ENCODE measurements around the gene ADCY7.

The ADCY7 gene

GRCh38 chr16:50351116-50351515 is 84.8 kb downstream of the ADCY7 start:
- no peak for DNase-seq

- DNase-seq = no peak
These were observed 85.6 kb downstream of the ADCY7 start for GRCh38 chr16:50351952-50352351.

GRCh38 chr16:50354082-50354481 is 87.7 kb downstream of the ADCY7 start:
- no peak for DNase-seq

GRCh38 chr16:50354629-50355456 is 88.5 kb downstream of the ADCY7 start:
- DNase-seq = peak; percentile 20

GRCh38 chr16:50359626-50360025 is 93.3 kb downstream of the ADCY7 start:
- no peak for DNase-seq

- no peak for DNase-seq
These were observed 93.9 kb downstream of the ADCY7 start for GRCh38 chr16:50360033-50360778.

GRCh38 chr16:50360779-50361178 is 94.4 kb downstream of the ADCY7 start:
- no peak for DNase-seq

GRCh38 chr16:50363656-50364055 is 97.3 kb downstream of the ADCY7 start:
- no peak for DNase-seq

- DNase-seq = no peak
These were observed 99.6 kb downstream of the ADCY7 start for GRCh38 chr16:50365791-50366575.
